Suprapubic skin (tissue), 4 donors: ENCODE results near the gene CPXM2.

ENCODE experiments used
- CTCF ChIP-seq, 2 donors: fragments of 200-600 bp in 1 of 2; fragments of 450-650 bp in 1 of 2; sonication (generic) in 1 of 2; IDR thresholded peaks; one replicate each; pipeline ENCODE4 v1.5.1; 2016 to 2019; ENCODE audit warnings: antibody characterized with exemption in 2 of 2, mild to moderate bottlenecking in 1 of 2, moderate library complexity in 1 of 2
- EP300 ChIP-seq: sonication (generic); formaldehyde crosslinking; IDR thresholded peaks from one replicate; pipeline ENCODE4 v1.6.1; 2017; ENCODE audit warnings: antibody characterized with exemption
- POLR2A ChIP-seq, 2 donors: fragments of 450-650 bp; IDR thresholded peaks; one replicate each; pipeline ENCODE4 v1.6.1; 2017; ENCODE audit warnings: antibody characterized with exemption in 2 of 2, mild to moderate bottlenecking in 2 of 2, moderate library complexity in 2 of 2
- POLR2AphosphoS5 ChIP-seq, 3 donors: sonication (generic); formaldehyde crosslinking; IDR thresholded peaks; one replicate each; pipeline ENCODE4 v1.6.1; 2017; ENCODE audit warnings: antibody characterized with exemption in 3 of 3

DNA sequence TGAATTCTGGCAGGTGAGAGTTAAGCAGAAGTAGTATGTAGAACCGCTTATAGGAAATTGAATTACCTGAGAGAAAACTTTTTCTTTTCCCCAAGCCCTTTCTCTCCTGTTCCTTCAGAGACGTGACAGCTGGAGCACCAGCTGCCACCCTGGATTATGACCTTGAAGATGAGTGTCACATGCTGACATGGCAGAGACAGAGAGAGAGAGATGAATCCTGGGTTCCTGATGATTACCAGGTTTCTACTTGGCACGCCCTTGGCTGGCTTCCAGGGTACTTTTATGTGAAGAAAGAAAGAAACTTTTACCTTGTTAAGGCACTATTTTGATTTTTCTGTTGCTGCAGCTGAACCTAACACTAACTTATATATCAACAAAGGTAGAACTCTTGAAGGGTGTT is 125.6 kb downstream of the CPXM2 start:
- TF ChIP-seq CTCF (IDR thresholded peaks at IDR 0.05) (no peak), POLR2AphosphoS5 (IDR thresholded peaks at IDR 0.05) (no peak), POLR2A (IDR thresholded peaks at IDR 0.05) (no peak), EP300 (no peak)
